K562 (cell line): ENCODE results near the gene CACYBP. TPM values are rescaled to one million over a fixed set of nuclear protein-coding genes. Genes with fewer than 3 reads are reported as not detected.
A peak's percentile ranks its signal among the peaks of the same experiment; 100 is the strongest.

Experiments used
- AFF4 ChIP-seq: sonication (generic); formaldehyde crosslinking; IDR thresholded peaks from 2 replicates; pipeline ENCODE4 v1.8.0; 2023; ENCODE audit warnings: mild to moderate bottlenecking, missing genetic modification reagents
- EP300 ChIP-seq: IDR thresholded peaks from 2 replicates; pipeline ENCODE4 v1.6.1; 2012; ENCODE audit warnings: low read length, improper control_type of control experiment
- ESRRA ChIP-seq: fragments of 450-650 bp; IDR thresholded peaks from 2 replicates; pipeline ENCODE4 v1.6.1; 2014; ENCODE audit warnings: low read depth, mild to moderate bottlenecking, moderate library complexity, borderline replicate concordance
- GATAD2B ChIP-seq: fragments of 450-650 bp; IDR thresholded peaks from 2 replicates; pipeline ENCODE4 v1.6.1; 2017; ENCODE audit warnings: mild to moderate bottlenecking, borderline replicate concordance
- HDAC3 ChIP-seq: fragments of 450-650 bp; IDR thresholded peaks from 2 replicates; pipeline ENCODE4 v1.6.1; 2018; ENCODE audit warnings: borderline replicate concordance, mild to moderate bottlenecking, moderate library complexity; ENCODE audit not compliant: partially characterized antibody
- HDAC8 ChIP-seq: fragments of 450-650 bp; IDR thresholded peaks from 2 replicates; pipeline ENCODE4 v1.6.1; 2016; ENCODE audit warnings: mild to moderate bottlenecking, missing genetic modification characterization, moderate library complexity, missing compliant biosample characterization
- HES1 ChIP-seq: fragments of 450-650 bp; IDR thresholded peaks from 2 replicates; pipeline ENCODE4 v1.6.1; 2016; ENCODE audit warnings: low read depth, mild to moderate bottlenecking, moderate library complexity
- JUN ChIP-seq, 2 experiments: sonication (generic) in 1 of 2; formaldehyde crosslinking in 1 of 2; IDR thresholded peaks; 2 replicates each; pipeline versions ENCODE4 v1.6.1 to v1.8.0; 2012 to 2022; ENCODE audit warnings: borderline replicate concordance in 2 of 2, mild to moderate bottlenecking in 2 of 2, improper control_type of control experiment in 1 of 2, low read depth in 1 of 2, low read length in 1 of 2, missing genetic modification reagents in 1 of 2
- NFE2L1 ChIP-seq: fragments of 450-650 bp; IDR thresholded peaks from 2 replicates; pipeline ENCODE4 v1.6.1; 2016; ENCODE audit warnings: missing genetic modification characterization, low read depth, mild to moderate bottlenecking, missing compliant biosample characterization, moderate library complexity, borderline replicate concordance
- RBM25 ChIP-seq: fragments of 200-400 bp; formaldehyde crosslinking; IDR thresholded peaks from 2 replicates; pipeline ENCODE4 v1.6.1; 2018; ENCODE audit warnings: low read length, low read depth, moderate library complexity; ENCODE audit not compliant: severe bottlenecking
- REST ChIP-seq, 2 experiments: fragments of 450-650 bp; formaldehyde crosslinking in 1 of 2; IDR thresholded peaks; 2 replicates each; pipeline versions ENCODE4 v1.4.0 to v1.6.1; 2014 to 2020; ENCODE audit warnings: mild to moderate bottlenecking in 2 of 2, borderline replicate concordance in 1 of 2, low read depth in 1 of 2
- SMARCC2 ChIP-seq: fragments of 450-650 bp; IDR thresholded peaks from 2 replicates; pipeline ENCODE4 v1.6.1; 2017; ENCODE audit warnings: antibody characterized with exemption, moderate library complexity, mild to moderate bottlenecking, low read depth
- U2AF2 ChIP-seq: fragments of 200-400 bp; formaldehyde crosslinking; optimal IDR thresholded peaks from 2 replicates; pipeline ENCODE3; 2017; ENCODE audit warnings: low read depth, mild to moderate bottlenecking, low read length
- polyA plus RNA-seq, 8 experiments: library from polyadenylated mRNA; depleted of rRNA in 4 of 8; stranded (reverse) in 5 of 8; unstranded in 3 of 8; fragments of >200 nt; fragmentation: Nextera tagmentation in 2 of 8; fragmentation: Illumina TruSeq in 1 of 8; extraction: Ambion mirVana in 2 of 8; extraction: Trizol in 1 of 8; gene quantifications; 2 replicates each; pipeline versions ENCODE4 v1.2.1 to v1.2.3, GENCODE V29; 2011 to 2014; ENCODE audit warnings: inconsistent platforms in 1 of 8, missing spikeins in 1 of 8
- total RNA-seq, 7 experiments: library from RNA; depleted of rRNA in 6 of 7; stranded (reverse); fragments of >200 nt in 6 of 7; fragmentation: Illumina TruSeq in 2 of 7; extraction: Trizol in 2 of 7; gene quantifications; 2 replicates each; pipeline versions ENCODE4 v1.2.1 to v1.2.3, GENCODE V29; 2011 to 2021; ENCODE audit warnings: low replicate concordance in 1 of 7

Gene CACYBP
- total and polyA plus RNA-seq, 9 of the 15 experiments (the other 6 are each of a cell fraction or from before 2014, with no cell fraction given): 147 to 1,576 (median 488) TPM

GRCh38 chr1:174964261-174964971, 35.3 kb upstream of the CACYBP start (continued):
- no peak for TF ChIP-seq REST (IDR thresholded peaks at IDR 0.05; ENCODE audit: borderline replicate concordance)
- no peak for TF ChIP-seq REST (CRISPR knock-in tag; IDR thresholded peaks at IDR 0.05; ENCODE audit: low read depth)
- 0 out of 2 replicates have a peak, but pooled peaks have one; percentile 8 for TF ChIP-seq HES1
- peak; percentile 72 for TF ChIP-seq JUN (IDR thresholded peaks at IDR 0.05; ENCODE audit: borderline replicate concordance, low read depth, low read length)
- no peak for TF ChIP-seq JUN (CRISPR knock-in tag; IDR thresholded peaks at IDR 0.05; ENCODE audit: borderline replicate concordance)
- TF ChIP-seq SMARCC2: peak; percentile 76; the same call in 1 of the 2 replicates
- no peak for TF ChIP-seq HDAC3
- no peak for TF ChIP-seq HDAC8 (tag)
- no peak for TF ChIP-seq GATAD2B
- no peak for TF ChIP-seq AFF4 (CRISPR knock-in tag)
- TF ChIP-seq EP300: peak; percentile 79
- no peak for TF ChIP-seq U2AF2
- TF ChIP-seq RBM25: no peak
- no peak for TF ChIP-seq NFE2L1 (tag)
- TF ChIP-seq ESRRA: peak; percentile 90; the same call in 1 of the 2 replicates
